ENCODE results near the gene THOC6. TPM values are rescaled to one million over a fixed set of nuclear protein-coding genes. Genes with fewer than 3 reads are reported as not detected.
A peak's percentile ranks its signal among the peaks of the same experiment; 100 is the strongest.

THOC6 gene
- total RNA-seq, 5 donors from 2014 or later (not counting 1 experiment from before 2014, with no cell fraction given) = 23.7 to 32.8 (median 31.7) TPM

- peaks cover 10% of the 10 kb centered on the region for H3K36me3 Mint-ChIP-seq
- no CpG with 5 or more reads among the region's 6 CpGs for WGBS (ENCODE audit: insufficient coverage)
- POLR2A ChIA-PET = no interaction called here
- Histone ChIP-seq H3K4me3 (ENCODE audit: control insufficient read depth in 1 of 2, extremely low read depth in 1 of 2, low read length in 1 of 2) (no peak overlapping the region), H3K27me3 (replicated peaks in 1 of 2; ENCODE audit: control insufficient read depth in 2 of 2, extremely low read depth in 1 of 2, insufficient read depth in 2 of 2, low read length in 1 of 2) (no peaks in the 10 kb centered on the region), H3K36me3 (ENCODE audit: control insufficient read depth in 2 of 2, extremely low read depth in 1 of 2, insufficient read depth in 1 of 2, low read length in 1 of 2) (peaks cover 0 to 2% of the 10 kb centered on the region in 2 donors), H3K4me1 (ENCODE audit: control insufficient read depth in 1 of 2, extremely low read depth in 1 of 2, insufficient read depth in 2 of 2, low read length in 2 of 2) (peaks cover 7 to 50% of the 10 kb centered on the region in 2 experiments), H3K9me3 (no peaks in the 10 kb centered on the region), H3K27ac (ENCODE audit: low read length) (no peak overlapping the region)
- no peak for DNase-seq
- no peaks in the 10 kb centered on the region for H3K9me3 Mint-ChIP-seq
- H3K4me3 Mint-ChIP-seq = peak overlapping the region in 1 of 3 donors; percentile 97
- H3K4me1 Mint-ChIP-seq = peaks cover 39 to 60% (median 49%) of the 10 kb centered on the region in 3 donors
- no peak for ATAC-seq (replicated peaks in 1 of 4)
- CTCF ChIA-PET = interaction anchor here in 1 of 2 donors (1.8 to 1.9 kb wide), 2 partner anchors 15 to 67 kb away, joined by 4 to 6 read pairs; no protein-coding TSS in a partner anchor
- peak overlapping the region; percentile 35 to 75 for H3K27ac Mint-ChIP-seq
- no peaks in the 10 kb centered on the region for H3K27me3 Mint-ChIP-seq
Measured at GRCh38 chr16:3062553-3062952, 38.7 kb downstream of the THOC6 start.

- Mint-ChIP-seq H3K27me3 (no peaks in the 10 kb centered on the region), H3K9me3 (no peaks in the 10 kb centered on the region), H3K27ac (peak overlapping the region; percentile 96 to 100), H3K36me3 (peaks cover 21% of the 10 kb centered on the region), H3K4me1 (peaks cover 49 to 67% (median 59%) of the 10 kb centered on the region in 3 donors), H3K4me3 (peak overlapping the region; percentile 54 to 97 (median 96))
- no peak overlapping the region for H3K4me3 ChIP-seq (ENCODE audit: control insufficient read depth in 1 of 2, extremely low read depth in 1 of 2, low read length in 1 of 2)
- POLR2A ChIA-PET = no interaction called here
- WGBS (ENCODE audit: insufficient coverage) = 100% methylated on average over 2 of the region's 8 CpGs
- ATAC-seq (replicated peaks in 1 of 4) (no peak), DNase-seq (no peak)
- H3K27me3 ChIP-seq (replicated peaks in 1 of 2; ENCODE audit: control insufficient read depth in 2 of 2, extremely low read depth in 1 of 2, insufficient read depth in 2 of 2, low read length in 1 of 2) = no peaks in the 10 kb centered on the region
- no peaks in the 10 kb centered on the region for H3K9me3 ChIP-seq
- H3K27ac ChIP-seq (ENCODE audit: low read length) = peak overlapping the region; percentile 99
- peaks cover 16 to 54% of the 10 kb centered on the region in 2 experiments for H3K4me1 ChIP-seq (ENCODE audit: control insufficient read depth in 1 of 2, extremely low read depth in 1 of 2, insufficient read depth in 2 of 2, low read length in 2 of 2)
- CTCF ChIA-PET = interaction anchor here (0.6 to 1.8 kb wide), 6 partner anchors 11 to 564 kb away, joined by 3 to 11 read pairs (median 6); partner anchors contain the start of gene ZNF213 (in 1 of the 2)
- peaks cover 3 to 14% of the 10 kb centered on the region in 2 donors for H3K36me3 ChIP-seq (ENCODE audit: control insufficient read depth in 2 of 2, extremely low read depth in 1 of 2, insufficient read depth in 1 of 2, low read length in 1 of 2)
Measured at GRCh38 chr16:3063625-3064386, 40.0 kb downstream of the THOC6 start.

DNA sequence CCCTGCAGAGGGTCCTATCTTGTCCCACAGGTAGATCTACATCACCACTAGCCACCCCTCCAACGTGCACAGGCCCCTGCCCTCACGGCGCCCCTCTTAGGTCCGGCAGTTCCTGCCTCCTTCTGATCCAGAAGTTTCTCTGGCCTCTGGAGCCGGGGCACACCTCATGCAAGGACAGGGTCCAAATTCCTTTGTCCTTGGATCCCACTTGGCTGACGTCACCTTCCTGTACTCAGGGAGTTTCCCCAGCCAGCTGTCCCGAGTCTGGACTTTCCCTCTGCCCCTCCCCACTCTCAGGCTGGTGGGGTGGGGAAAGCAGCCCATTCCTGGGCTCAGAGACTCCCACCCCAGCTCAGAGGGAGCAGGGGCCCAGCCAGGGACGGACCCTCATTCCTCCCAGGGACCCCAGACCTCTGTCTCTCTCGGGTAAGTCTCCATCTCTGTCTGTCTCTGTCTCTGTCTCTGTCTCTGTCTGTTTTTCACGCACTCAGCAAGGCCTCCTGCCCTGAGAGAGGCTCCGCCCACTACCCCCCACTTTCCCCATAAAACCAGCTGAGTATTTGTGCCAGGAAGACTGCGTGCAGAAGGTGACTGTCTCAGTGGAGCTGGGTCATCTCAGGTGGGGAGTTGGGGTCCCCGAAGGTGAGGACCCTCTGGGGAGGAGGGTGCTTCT lies 41.4 kb downstream of the THOC6 start, which contains the start of gene IL32:
Gene IL32, plus strand, starts transcription at position 572 of the 673 bp plus-strand sequence. CDS start 172 bp downstream, outside the sequence.
- Mint-ChIP-seq H3K9me3 (no peaks in the 10 kb centered on the region), H3K4me3 (peak within 1 kb of the TSS; percentile 96 to 100 (median 97)), H3K36me3 (peaks cover 31% of the 10 kb centered on the region), H3K27me3 (no peaks in the 10 kb centered on the region), H3K4me1 (peaks cover 57 to 71% (median 64%) of the 10 kb centered on the region in 3 donors), H3K27ac (peak within 1 kb of the TSS; percentile 96 to 100)
- WGBS (ENCODE audit: insufficient coverage) = 32% methylated on average over 5 of the region's 13 CpGs
- H3K4me3 ChIP-seq (ENCODE audit: control insufficient read depth in 1 of 2, extremely low read depth in 1 of 2, low read length in 1 of 2) = peak within 1 kb of the TSS; percentile 94 to 97
- CTCF ChIA-PET = interaction anchor here in 1 of 2 donors (0.6 to 1.8 kb wide), 4 partner anchors 10 to 68 kb away, joined by 3 to 5 read pairs (median 4); no protein-coding TSS in a partner anchor
- H3K27ac ChIP-seq (ENCODE audit: low read length) = peak within 1 kb of the TSS; percentile 99
- H3K4me1 ChIP-seq (ENCODE audit: control insufficient read depth in 1 of 2, extremely low read depth in 1 of 2, insufficient read depth in 2 of 2, low read length in 2 of 2) = peaks cover 11 to 59% of the 10 kb centered on the region in 2 experiments
- H3K9me3 ChIP-seq = no peaks in the 10 kb centered on the region
- POLR2A ChIA-PET = interaction anchor here in 1 of 2 donors (0.6 kb wide), 1 partner anchor 63 kb away, joined by 4 read pairs; no protein-coding TSS in a partner anchor
- peaks cover 3 to 26% of the 10 kb centered on the region in 2 donors for H3K36me3 ChIP-seq (ENCODE audit: control insufficient read depth in 2 of 2, extremely low read depth in 1 of 2, insufficient read depth in 1 of 2, low read length in 1 of 2)
- DNase-seq = peak in 30 of 35 experiments; percentile 42 to 86 (median 60)
- H3K27me3 ChIP-seq (replicated peaks in 1 of 2; ENCODE audit: control insufficient read depth in 2 of 2, extremely low read depth in 1 of 2, insufficient read depth in 2 of 2, low read length in 1 of 2) = no peaks in the 10 kb centered on the region
- ATAC-seq (replicated peaks in 1 of 4) = peak; percentile 60 to 64 (median 60)

GRCh38 chr16:3065742-3066439 lies 42.1 kb downstream of the THOC6 start:
- H3K36me3 Mint-ChIP-seq = peaks cover 32% of the 10 kb centered on the region
- Histone ChIP-seq H3K4me3 (ENCODE audit: control insufficient read depth in 1 of 2, extremely low read depth in 1 of 2, low read length in 1 of 2) (peak overlapping the region; percentile 94 to 97), H3K27me3 (replicated peaks in 1 of 2; ENCODE audit: control insufficient read depth in 2 of 2, extremely low read depth in 1 of 2, insufficient read depth in 2 of 2, low read length in 1 of 2) (no peaks in the 10 kb centered on the region), H3K4me1 (ENCODE audit: control insufficient read depth in 1 of 2, extremely low read depth in 1 of 2, insufficient read depth in 2 of 2, low read length in 2 of 2) (peaks cover 11 to 60% of the 10 kb centered on the region in 2 experiments), H3K27ac (ENCODE audit: low read length) (peak overlapping the region; percentile 99), H3K9me3 (no peaks in the 10 kb centered on the region), H3K36me3 (ENCODE audit: control insufficient read depth in 2 of 2, extremely low read depth in 1 of 2, insufficient read depth in 1 of 2, low read length in 1 of 2) (peaks cover 4 to 28% of the 10 kb centered on the region in 2 donors)
- H3K9me3 Mint-ChIP-seq = no peaks in the 10 kb centered on the region
- POLR2A ChIA-PET = interaction anchor here (0.6 to 1.0 kb wide), 2 partner anchors 9 to 63 kb away, joined by 4 to 12 read pairs; no protein-coding TSS in a partner anchor
- H3K4me1 Mint-ChIP-seq = peaks cover 62 to 72% (median 67%) of the 10 kb centered on the region in 3 donors
- H3K4me3 Mint-ChIP-seq = peak overlapping the region; percentile 96 to 100 (median 97)
- peak overlapping the region; percentile 96 to 100 for H3K27ac Mint-ChIP-seq
- CTCF ChIA-PET = interaction anchor here in 1 of 2 donors (1.0 to 1.8 kb wide), 3 partner anchors 9 to 64 kb away, joined by 3 to 5 read pairs (median 5); no protein-coding TSS in a partner anchor
- 18% methylated on average over 20 of the region's 26 CpGs for WGBS (ENCODE audit: insufficient coverage)
- DNase-seq (peak in 6 of 35 experiments; percentile 16 to 43 (median 32)), ATAC-seq (replicated peaks in 1 of 4) (peak; percentile 27 to 34 (median 31))
- H3K27me3 Mint-ChIP-seq = no peaks in the 10 kb centered on the region

GRCh38 chr16:3066440-3066748 lies 42.6 kb downstream of the THOC6 start:
- Mint-ChIP-seq H3K9me3 (no peaks in the 10 kb centered on the region), H3K36me3 (peaks cover 32% of the 10 kb centered on the region), H3K27me3 (no peaks in the 10 kb centered on the region), H3K4me3 (peak overlapping the region; percentile 96 to 100 (median 97)), H3K4me1 (peaks cover 67 to 77% (median 72%) of the 10 kb centered on the region in 3 donors), H3K27ac (peak overlapping the region; percentile 96 to 100)
- Histone ChIP-seq H3K27me3 (replicated peaks in 1 of 2; ENCODE audit: control insufficient read depth in 2 of 2, extremely low read depth in 1 of 2, insufficient read depth in 2 of 2, low read length in 1 of 2) (no peaks in the 10 kb centered on the region), H3K27ac (ENCODE audit: low read length) (peak overlapping the region; percentile 99), H3K4me3 (ENCODE audit: control insufficient read depth in 1 of 2, extremely low read depth in 1 of 2, low read length in 1 of 2) (peak overlapping the region; percentile 94 to 97), H3K4me1 (ENCODE audit: control insufficient read depth in 1 of 2, extremely low read depth in 1 of 2, insufficient read depth in 2 of 2, low read length in 2 of 2) (peaks cover 12 to 65% of the 10 kb centered on the region in 2 experiments), H3K36me3 (ENCODE audit: control insufficient read depth in 2 of 2, extremely low read depth in 1 of 2, insufficient read depth in 1 of 2, low read length in 1 of 2) (peaks cover 6 to 28% of the 10 kb centered on the region in 2 donors), H3K9me3 (no peaks in the 10 kb centered on the region)
- POLR2A ChIA-PET = interaction anchor here in 1 of 2 donors (1.0 kb wide), 1 partner anchor 8 kb away, joined by 12 read pairs; no protein-coding TSS in a partner anchor
- DNase-seq (peak in 1 of 35 experiments; percentile 22), ATAC-seq (replicated peaks in 1 of 4) (peak in 1 of 4 experiments; percentile 10)
- WGBS (ENCODE audit: insufficient coverage) = 12% methylated on average over 3 of the region's 7 CpGs
- CTCF ChIA-PET = interaction anchor here in 1 of 2 donors (1.0 to 1.8 kb wide), 2 partner anchors 8 to 63 kb away, joined by 5 read pairs; no protein-coding TSS in a partner anchor
